DMS 273 treated with DMSO at 0.1 percent for 48 hours (cell line): Measurements from ENCODE around the gene RAB1A.

ENCODE experiments used
- DNase-seq: peaks from one replicate; lab custom pipeline; 2025; lab: John Stamatoyannopoulos, UW

RAB1A gene

DNA sequence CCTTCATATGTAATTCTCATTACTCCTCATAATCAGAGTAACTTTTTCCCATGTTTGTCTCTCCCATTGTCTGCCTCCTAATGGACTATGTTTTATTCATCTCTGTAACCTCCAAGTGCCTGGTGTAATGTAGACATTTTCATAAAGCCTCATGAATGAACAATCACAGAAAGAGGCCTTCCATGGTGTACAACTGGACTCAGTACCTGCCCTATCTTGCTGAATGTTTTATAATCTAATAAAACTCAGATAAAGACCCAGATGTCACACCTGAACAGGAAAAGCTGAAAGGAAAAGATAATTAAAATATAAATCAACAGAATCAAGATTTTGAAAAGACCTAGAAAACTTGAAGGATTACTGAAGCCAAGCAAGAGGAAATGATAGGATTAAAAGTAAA lies 36.7 kb downstream of the RAB1A start:
- DNase-seq: no peak

DNA sequence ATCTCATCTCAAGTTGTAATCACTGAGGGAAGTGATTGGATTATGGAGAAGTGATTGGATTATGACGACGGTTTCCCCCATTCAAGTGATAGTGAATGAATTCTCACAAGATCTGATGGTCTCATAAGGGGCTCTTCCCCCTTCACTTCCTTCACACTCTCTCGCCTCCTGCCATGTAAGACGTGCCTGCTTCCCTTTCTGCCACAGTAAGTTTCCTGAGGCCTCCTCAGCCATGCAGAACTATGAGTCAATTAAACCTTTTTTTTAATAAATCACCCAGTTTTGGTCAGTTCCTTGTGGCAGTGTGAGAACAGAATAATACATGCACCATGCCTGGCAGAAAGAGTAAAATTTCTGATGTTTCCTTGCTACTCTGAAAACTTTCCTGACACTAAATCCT lies 37.1 kb downstream of the RAB1A start:
- no peak for DNase-seq

DNA sequence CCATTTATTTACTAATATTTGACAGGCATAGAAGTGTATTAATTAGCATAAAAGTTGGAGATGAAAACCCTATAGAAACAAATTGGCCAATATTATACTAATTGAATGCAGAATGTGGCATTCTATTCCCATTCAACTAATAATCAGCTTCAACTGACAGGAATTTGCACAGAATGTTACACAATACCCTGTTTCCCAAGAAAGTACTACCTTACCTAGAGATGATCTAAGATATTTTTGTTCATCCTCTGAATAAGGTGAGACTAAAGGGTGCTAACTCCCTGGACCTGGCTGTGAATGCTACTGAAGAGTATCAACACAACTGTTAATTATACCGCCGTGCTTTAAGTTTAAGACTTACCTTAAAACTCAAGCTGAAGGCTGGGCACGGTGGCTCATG lies 44.8 kb downstream of the RAB1A start:
- DNase-seq: no peak

DNA sequence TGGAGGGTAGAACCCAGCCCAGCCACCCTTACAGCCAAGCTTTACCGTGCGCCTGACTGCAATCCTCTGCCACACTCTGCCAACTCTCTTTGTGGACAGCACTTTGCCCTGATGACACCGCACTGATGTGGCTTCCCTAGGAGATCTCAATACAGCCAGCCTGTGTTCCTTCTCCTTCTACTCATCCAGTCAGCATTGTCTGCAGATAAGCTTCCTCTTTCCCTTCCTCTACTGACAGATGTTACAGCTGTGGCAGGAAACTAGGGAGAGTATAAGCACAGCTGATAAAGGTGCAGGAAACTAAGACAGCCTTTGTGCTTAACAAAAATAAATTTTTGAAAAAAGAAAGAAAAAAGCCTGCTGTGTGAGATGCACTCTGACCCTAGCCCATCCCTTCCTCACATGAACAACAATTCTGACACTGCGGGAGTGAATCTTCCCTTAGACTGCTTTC lies 48.6 kb downstream of the RAB1A start:
- DNase-seq: no peak

DNA sequence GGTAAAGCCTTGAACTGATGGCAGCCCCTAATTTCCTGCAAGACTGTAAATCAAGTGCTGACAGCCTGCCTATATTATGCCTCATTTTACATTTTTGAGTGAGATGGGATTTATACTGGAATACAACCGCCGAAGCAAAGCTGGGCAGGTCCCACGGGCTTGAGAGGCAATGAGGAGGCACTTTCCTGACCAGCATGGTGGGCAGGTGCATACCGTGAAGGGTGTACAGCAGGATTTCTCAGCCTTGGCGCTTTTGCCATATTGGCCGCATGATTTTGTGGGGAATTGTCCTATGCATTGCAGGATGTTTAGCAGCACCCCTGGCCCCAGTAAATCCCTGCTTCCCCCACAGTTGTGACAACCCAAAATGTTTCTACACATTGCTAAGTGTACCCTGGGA lies 50.9 kb downstream of the RAB1A start:
- DNase-seq: no peak

DNA sequence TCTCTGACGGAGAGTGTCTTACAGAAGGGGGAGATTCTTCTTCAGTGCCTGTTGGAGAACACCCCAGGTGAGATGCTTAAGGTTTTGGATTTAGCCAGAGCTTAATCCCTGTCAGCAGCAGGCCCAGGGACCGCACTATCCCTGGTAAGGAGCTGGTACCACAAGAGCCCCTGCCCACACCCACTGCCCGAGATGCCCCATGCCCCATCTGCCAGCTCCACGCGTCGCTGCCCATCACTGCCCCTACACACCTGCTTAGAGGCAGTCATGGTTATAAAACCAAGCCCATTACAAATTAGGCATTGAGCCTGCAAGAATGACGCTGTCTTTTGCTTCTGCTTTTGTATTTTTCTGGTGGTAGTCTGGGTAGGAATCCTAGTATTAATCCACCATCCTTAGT lies 52.0 kb downstream of the RAB1A start:
- no peak for DNase-seq

DNA sequence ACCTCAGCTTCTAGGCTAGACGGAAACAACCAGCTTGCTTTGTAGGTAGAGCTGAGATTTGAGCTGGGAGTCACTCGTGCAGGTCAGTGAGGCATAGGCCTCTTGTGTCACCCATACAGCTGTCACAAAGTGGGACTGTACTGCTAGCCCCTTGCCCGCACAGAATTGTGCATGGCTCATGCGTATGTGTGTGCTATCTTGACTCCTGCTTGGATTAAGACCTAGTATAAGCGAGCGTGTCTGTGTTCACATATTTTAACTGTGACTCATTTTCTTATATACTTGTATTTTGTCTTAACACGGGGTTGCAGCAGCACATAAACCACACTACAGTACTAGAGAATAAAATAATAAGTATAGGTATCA lies 53.6 kb downstream of the RAB1A start:
- no peak for DNase-seq

DNA sequence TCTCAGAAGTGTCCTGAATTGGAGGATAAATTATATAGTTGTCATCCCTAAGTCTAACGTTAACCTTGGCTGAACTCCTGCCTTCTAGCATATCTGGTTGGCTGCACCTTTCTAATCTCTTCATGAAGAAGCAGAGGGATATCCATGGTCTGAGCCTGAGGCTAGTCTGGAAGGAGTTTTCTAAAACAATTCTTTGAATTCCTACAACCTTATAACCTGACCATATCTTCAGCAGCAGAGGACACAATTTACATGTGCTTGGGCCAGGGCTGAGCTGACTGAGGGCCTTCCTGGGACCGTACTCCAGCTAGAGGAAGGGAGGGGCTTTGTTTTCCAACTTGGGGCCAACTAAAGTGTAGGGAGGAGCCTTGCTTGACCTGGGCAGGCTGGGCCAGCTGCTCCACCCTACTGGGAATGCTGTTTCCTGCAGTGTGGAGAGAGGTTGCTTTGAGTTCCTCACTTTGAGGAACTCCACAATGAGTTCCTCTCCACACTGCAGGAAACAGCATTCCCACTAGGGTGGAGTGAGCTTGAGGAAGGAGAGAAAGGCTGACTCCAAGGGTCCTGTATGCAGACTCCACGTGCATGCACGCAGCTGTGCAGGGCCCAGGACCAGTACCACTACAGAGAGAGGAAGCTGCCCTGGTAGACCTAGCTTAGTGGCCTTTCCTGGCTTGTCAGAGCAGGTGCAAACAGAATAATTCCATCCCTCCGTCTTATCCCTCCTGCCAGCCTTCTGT lies 54.1 kb downstream of the RAB1A start:
- no peak for DNase-seq

DNA sequence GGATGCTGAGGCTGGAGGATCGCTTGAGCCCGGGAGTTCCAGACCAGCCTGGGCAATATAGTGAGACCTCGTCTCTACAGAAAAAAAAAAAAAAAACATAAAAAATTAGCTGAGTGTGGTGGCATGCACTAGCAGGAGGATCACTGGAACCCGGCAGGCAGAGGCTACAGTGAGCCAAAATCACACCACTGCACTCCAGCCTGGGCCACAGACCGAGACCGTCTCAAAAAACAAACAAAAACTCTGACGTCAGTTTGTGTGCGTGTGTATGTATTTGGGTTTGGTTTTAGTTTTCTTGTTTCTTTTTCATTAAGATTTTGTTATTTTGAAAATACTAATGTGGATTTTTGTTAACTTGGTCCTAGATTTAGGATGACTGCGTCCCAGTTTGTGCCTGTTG lies 54.7 kb downstream of the RAB1A start:
- no peak for DNase-seq

DNA sequence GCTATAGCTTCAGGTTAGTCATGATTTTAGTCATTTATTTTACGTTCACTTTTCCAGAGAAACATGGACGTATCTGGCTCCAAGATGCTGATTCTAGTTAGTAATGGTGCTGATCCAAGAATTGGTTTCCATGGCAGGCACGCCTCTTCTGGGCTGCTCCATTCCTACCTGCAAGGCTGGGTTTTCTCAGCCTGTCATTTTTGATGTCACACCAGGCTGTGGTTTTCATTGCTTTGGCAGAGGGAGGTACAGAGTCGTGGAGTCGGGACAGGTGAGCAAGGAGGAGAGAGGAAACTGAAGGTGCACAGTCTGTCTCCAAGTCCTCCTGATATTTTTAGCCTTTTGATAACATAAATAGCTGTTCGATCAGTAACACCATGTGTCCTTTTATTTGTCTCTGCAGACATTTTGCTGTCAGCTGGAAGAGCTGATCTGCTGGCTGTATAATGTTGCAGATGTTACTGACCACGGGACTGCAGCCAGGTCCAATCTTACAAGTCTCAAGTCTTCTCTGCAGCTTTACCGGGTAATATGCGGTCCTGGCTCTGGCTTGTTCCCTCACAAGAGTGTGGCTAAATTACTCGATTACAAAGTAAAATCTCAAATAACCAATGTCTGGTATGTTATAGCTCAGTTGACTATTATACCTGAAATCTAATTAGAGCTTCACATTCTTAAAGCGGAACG lies 55.9 kb downstream of the RAB1A start:
- no peak for DNase-seq

DNA sequence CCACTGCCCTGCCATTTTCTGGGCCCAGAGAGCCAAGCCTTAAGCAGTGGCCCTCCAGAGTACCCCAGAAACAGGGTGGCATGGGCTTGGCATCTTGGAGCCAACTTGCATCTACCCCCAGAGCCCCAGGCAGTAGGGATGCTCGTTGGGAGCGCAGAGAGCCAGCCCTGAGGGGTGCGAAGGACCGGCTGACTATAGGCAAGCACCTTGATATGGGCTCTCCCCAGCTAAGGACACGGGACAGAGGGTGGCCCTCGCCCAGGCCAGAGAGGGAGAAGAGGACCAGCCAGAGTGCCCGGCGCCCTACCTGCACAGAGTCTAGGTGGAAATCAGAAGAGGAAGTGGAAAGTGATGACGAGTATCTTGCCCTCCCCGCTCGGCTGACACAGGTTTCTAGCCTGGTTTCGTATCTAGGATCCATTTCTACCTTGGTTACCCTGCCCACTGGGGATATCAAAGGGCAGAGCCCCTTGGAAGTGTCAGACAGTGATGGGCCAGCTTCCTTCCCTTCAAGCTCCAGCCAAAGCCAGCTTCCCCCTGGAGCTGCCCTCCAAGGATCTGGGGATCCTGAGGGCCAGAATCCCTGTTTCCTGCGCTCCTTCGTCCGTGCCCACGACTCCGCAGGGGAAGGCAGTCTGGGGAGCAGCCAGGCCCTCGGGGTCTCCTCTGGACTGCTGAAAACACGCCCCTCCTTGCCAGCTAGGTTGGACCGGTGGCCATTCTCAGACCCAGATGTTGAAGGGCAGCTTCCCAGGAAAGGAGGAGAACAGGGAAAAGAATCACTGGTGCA lies 57.5 kb downstream of the RAB1A start:
- DNase-seq: no peak

DNA sequence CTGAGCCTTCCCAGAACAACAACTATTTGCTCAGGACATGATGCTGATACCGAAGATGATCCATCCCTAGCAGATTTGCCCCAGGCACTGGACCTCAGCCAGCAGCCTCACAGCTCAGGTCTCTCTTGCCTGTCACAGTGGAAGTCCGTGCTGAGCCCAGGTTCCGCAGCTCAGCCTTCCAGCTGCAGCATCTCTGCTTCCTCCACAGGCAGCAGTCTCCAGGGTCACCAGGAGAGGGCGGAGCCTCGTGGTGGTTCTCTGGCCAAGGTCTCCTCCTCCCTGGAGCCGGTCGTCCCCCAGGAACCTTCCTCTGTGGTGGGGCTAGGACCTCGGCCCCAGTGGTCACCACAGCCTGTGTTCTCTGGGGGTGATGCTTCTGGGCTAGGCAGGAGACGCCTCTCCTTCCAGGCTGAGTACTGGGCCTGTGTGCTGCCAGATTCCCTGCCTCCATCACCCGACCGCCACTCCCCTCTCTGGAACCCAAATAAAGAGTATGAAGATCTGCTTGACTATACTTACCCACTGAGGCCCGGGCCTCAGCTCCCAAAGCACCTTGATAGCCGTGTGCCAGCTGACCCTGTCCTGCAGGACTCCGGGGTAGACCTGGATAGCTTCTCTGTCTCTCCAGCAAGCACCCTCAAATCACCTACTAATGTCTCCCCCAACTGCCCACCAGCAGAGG lies 58.3 kb downstream of the RAB1A start:
- DNase-seq: no peak

DNA sequence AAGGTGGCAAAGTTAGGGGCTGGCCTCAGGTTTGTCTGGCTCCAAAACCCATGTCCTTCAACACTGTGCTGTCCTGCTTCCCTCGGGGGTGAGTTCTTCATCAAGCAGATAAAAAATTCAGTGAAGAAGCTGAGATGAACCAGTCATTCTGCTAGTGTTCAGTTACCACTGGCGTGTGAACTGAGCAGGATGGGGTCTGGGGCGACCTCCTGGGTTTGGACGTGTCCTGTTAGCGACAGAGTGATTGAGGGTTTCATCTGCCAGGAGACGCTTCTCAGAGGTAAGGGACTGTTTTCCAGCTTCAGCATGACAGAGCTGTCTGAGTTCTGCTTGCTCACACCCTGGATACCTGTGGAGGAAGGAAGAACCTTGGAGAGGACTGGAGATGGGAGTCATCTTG lies 59.0 kb downstream of the RAB1A start:
- DNase-seq: no peak

DNA sequence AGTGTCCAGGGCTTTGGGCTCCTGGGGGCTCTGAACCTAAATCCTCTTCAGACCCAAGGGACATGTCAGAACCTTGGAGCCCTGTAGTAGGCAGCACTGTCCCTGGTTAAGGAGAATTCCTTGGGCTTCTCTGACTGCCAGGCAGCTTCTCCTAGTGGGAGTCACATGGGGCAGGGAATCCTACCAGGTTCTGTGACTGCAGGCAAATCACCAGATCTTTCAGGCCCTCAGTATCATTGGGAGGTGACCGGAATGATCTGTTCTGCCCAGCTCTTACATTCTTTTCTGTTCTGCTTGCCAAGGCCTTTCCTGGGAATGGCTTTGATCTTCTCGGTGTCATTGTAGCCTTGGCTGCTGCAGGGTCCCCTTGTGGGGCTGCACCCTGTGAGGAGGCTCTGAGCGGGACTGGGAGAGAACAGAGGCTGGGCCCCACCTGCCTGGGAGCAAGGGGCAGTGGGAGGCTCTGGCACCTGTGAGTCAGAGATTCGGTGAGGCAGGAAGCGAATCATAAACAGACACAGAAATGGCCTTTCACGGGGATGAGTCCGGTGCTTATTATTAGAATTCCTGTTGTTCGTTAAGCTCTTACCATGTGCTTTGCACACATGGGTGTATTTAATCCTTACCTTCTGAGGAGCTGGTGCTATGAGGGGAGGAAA lies 59.6 kb downstream of the RAB1A start:
- no peak for DNase-seq

DNA sequence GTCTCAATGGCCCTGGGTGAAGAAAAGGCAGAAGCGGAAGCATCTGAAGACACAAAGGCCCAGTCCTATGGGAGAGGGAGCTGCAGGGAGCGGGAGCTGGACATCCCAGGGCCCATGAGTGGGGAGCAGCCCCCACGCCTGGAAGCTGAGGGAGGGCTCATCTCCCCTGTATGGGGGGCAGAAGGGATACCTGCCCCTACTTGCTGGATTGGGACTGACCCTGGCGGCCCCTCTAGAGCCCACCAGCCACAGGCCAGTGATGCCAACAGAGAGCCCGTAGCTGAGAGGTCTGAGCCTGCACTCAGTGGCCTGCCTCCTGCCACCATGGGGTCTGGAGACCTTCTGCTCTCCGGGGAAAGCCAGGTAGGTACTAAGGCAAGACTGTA lies 60.5 kb downstream of the RAB1A start:
- no peak for DNase-seq

DNA sequence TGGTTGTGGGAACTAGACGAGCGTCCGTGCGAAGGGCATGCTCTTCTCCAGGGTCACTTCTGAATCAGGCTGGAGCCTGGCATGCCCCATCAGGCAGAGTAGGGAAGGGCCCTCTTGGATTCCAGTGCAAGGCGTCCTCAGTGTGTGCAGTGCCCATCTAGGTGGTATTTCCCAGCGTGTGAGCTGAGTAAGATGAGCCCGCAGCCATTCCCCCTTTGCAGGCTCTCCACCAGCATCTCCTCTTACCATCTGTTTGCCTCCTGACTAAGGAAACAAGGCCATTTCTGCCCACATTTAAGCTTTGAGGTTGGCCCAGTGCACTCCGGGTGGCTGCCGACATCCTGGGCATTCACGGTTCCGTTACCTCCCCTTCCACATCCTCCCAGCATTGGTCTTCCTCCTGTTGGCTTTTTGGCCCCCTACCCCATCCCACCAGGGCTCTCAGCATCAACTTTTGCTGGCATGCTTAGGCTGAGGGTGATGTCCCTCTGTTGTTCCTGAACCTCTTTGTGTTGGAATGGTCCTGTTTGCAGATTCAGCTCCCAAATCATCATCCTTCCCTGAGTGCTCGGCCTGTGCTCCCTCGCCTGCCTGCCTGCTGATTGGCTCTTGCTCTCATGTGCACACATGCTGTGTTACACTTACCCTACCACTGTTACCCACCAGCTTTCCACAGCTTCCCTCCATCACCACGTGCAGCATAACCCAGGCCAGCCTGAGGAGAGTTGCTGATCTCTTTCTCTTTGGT lies 61.9 kb downstream of the RAB1A start:
- peak; percentile 28 for DNase-seq

DNA sequence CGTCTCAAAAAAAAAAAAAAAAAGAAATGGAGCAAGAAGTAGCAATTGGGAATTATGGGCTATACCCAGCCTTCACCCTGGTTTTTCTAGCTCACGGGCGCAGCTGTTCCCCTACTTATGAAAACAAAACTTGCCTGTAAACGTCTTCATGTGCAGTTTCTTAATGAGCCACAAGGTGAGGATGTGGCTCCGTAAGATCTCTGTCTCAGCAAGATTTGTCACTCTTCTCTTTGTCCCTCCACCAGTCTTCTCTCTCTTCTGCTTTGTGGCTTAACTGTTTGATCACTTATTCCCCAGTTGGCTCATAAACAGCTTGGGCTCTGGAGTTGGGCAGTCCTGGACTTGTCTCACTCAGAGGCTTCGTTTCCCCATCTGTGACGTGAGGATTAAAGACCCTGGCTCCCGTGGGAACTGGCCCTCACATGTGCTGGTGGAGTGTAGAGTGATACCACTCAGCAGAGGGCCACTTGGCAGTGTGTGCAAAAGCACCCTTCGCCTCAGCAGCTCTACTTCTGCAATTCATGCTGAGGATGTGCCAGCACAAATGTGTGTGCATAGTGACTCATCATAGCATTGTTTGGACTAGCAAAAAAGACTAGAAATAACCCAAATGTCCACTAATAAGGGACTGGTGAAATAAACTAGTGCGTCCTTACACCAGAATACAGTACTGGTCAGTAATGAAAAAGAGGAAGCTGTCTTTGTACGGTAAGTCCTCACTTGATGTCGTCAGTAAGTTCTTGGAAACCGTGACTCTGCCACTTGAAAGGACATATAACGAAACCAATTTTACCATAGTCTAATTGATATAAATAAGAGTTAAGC lies 65.0 kb downstream of the RAB1A start:
- peak; percentile 96 for DNase-seq

DNA sequence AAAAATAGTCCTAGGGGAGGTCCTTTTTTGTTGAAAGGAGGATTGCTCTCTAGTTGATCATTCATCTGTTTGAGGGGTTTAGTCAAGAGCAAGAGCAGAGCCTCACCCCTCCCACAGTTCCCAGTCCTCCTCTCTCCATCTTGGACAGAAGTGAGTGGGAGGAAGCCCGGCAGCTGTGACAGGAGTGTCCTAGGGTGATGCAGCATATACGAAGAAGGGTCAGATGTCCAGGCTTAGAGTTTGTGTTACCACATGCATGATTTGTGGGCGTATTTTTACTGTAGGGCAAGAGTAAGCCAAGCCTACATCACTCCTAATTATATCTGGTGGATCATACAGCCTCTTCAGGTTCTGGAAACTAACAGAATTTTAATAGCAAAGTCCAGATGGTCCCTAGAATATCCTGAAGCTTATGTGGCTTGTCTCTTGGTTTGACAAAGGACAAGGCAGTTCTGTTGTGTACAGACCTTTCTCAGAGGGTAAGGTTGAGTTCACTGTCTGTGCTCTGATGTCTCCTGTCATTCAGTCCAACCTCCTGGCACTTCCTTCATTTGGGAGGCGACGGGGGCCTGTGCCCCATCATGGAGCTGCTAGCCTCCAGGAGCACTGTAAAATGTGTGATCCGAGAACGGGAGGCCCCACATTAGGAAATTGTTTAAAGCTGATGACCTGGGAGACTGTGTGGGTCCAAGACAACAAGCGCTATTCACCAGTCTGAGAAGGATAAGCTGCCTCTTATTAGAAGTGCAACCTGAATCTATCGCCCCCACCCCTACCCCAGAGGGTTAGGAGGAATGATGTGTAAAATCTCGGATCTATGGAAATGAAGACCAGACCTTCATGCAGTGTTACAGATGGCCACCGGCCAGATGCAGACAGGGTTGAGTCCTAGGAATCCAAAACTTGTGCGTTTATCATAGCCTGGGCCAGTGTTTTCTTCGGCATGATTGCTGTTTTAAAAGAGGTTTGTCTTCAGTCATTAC lies 66.8 kb downstream of the RAB1A start:
- DNase-seq: peak; percentile 21

DNA sequence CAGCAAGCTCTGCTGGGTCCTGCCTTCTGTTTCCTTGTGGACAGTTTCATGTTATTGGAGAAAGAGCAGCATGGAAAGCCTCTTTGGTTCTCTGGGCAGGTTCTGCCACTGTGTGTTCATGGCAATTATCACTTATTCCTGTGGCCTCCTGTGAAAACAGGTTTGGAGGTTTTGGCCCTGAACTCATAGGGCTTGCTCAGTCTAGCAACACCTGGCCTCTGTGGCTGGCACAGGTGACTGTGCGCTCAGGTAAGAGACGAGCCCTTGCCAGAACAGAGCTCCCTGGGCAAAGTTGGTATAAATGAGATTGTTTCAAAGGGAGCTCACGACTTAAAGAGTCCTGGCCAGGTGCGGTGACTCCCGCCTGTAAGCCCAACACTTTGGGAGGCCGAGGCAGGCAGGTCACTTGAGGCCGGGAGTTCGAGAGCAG lies 68.0 kb downstream of the RAB1A start:
- DNase-seq: no peak
